HG02642 (cell line): Measurements from ENCODE around the gene EIF5.

ENCODE experiments used
- ATAC-seq: cut with Tn5 transposase; IDR thresholded peaks from one replicate; pipeline ENCODE4 v1.9.1; 2021; ENCODE audit warnings: mild to moderate bottlenecking; ENCODE audit not compliant: unreplicated experiment, poor library complexity

Gene EIF5

GRCh38 chr14:103360548-103360947 is 26.5 kb downstream of the EIF5 start:
- no peak for ATAC-seq

GRCh38 chr14:103361867-103362266 is 27.8 kb downstream of the EIF5 start:
- no peak for ATAC-seq

DNA sequence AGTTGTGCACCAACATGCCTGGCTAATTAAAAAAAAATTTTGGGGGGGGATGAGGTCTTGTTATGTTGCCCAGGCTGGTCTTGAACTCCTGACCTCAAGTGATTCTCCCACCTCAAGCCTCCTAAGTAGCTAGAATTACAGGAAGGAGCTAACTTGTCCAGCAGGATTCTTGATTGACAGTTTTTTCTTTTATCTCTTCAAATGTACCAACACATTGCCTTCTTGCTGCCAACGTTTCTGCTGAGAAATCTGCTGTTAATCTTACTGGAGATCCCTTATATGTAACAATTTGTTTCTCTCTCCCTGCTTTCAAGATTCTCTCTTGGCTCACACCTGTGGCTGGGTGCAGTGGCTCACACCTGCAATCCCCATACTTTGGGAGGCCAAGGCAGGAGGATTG is 28.7 kb downstream of the EIF5 start:
- ATAC-seq: no peak

DNA sequence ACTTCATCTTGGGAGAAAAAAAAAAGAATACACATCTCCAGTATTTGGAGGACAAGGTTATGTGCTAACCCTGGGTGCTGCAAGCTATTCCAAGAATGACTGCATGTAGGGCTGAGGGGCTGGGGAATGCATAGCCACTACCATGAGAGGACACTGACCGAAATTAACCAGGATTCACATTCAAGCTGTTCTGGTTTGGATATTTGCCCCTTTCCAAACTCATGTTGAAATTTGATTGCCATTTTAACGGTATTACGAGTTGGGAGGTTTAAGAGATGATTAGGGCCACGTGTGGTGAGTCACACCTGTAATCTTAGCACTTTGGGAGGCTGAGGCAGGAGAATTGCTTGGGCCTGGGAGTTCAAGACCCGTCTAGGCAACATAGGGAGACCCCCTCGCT is 32.7 kb downstream of the EIF5 start:
- no peak for ATAC-seq

DNA sequence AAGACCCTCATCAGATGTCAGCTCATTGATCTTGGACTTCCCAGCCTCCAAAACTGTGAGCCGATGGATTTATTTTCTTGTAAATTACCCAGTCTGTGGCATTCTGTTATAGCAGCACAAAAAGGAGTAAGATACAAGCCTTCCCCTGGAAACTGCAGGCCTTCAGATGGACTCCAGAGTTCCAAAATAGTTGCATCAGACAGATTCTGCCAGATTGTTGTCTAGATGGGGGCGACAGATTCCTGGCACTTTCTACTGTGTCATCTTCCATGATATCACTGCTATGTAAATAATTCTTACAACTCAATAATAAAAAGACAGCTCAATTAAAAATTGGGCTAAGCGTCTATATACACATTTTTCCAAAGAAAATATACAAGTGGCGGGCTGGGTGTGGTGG is 34.0 kb downstream of the EIF5 start:
- ATAC-seq: no peak

GRCh38 chr14:103370087-103370486 is 36.0 kb downstream of the EIF5 start:
- no peak for ATAC-seq

DNA sequence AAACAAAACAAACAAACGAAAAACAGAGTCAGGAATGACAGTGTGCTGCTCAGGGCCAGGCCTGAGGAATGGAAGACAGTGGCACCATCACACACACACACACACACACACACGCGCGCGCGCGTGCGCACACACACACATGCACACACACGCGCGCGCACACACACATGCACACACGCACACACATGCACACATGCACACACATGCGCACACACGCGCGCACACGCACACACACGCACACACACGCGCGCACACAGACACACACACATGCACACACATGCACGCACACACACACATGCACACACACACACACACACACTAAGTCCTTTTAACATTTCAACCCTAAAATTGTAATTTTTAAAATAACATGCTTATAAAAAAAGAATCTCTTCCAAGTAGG is 38.0 kb downstream of the EIF5 start:
- no peak for ATAC-seq

DNA sequence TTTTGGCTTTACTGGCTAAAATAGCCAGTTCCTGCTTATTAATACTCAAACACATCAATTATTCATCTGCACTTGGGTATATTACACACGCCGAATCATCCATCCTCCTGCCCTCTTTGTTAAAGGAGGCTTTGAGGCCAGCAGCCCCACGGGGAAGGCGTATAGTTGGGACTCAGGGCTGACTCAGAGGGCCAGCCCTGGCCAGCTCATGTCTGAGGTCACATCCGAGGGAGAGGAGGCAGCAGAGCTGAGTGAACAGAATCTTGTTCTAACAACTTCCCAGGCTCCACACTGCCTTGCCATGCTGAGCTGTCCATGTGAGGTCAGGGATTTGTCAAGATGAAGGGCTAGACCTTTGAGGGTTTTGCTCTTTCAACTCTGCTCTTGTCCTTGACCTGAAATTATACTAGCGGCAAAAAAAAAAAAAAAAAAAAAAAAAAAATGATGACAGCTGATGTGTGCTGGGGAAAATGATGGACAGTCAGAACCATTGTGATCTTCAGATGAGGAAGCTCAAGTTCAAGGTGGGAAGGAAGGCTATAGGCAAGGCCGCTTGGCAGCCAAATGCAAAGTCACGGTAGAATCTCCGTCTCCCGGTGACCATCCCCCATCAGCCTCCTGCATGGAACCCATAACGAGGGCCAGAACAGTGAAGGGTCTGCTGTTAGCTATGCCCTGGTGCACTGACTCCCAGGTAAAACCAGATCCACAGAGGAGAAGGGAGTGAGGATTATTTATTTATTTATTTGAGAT is 38.7 kb downstream of the EIF5 start:
- ATAC-seq: no peak

- no peak for ATAC-seq
Measured at GRCh38 chr14:103374121-103374520, 40.1 kb downstream of the EIF5 start.

DNA sequence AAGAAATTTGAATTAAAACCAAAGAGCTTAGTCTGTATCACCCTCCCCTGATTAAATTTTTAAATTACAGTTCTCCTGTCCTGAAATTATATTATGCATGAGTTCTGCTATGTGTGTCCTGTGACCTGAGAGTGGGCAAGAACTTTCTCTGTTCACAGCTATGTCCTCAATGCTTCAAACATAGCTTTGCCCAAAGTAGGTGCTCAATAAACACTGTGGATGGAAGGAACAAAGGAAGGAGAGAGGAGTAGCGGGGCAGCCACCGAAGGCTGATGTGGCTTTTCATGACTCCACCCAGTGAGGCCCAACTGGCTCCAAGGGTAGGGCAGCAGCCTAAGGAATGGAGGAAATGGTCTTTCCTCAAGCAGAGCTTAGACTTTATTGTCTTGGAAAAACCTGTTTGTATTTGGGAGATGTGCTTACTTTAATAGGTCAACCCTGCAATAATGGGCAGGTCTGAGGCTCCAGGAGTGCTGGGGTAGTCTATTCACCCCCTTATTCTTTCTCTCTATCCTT is 43.5 kb downstream of the EIF5 start:
- ATAC-seq: no peak

DNA sequence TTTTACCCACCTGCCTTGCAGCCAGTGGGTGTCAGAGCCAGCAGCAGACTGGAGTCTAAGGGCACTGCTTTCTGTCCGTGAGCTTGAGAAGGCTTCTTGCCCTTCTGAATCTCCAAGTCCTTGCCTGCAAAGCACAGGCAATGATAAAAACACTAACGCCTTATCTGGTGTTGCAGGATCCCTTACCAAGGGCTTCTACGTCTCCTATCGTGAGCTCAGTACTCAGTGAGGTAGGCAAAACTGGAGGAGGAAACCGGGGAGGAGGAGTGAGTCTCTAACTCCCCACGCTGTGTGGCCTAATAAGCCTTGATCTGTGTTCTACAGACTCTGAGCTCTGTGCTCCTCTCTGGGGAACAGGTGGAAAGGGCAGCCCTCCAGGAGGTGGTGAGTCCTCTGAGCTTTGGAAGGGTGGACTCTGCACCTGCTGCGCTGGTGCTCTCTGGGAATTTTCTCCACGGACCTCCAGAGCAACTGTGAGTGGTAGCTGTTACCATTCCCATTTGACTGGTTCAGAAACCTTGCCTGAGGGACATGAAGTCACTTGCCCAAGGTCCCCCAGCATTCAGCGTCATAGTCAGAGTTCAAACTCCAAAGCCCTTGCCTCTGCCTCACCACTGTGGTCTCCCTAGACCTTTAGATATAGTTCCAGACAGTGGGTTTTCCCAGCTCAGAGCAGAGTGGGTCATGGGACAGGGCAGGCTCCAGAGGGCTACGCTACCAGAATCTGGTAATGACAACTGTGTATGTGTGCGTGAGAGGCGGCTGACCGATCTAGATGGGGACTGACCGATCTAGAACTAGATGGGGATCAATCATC is 44.2 kb downstream of the EIF5 start:
- no peak for ATAC-seq

GRCh38 chr14:103380719-103381377 is 46.8 kb downstream of the EIF5 start:
- no peak for ATAC-seq

GRCh38 chr14:103382376-103382775 is 48.3 kb downstream of the EIF5 start:
- no peak for ATAC-seq

- peak; percentile 13 for ATAC-seq
Measured at GRCh38 chr14:103384450-103385151, 50.6 kb downstream of the EIF5 start.

DNA sequence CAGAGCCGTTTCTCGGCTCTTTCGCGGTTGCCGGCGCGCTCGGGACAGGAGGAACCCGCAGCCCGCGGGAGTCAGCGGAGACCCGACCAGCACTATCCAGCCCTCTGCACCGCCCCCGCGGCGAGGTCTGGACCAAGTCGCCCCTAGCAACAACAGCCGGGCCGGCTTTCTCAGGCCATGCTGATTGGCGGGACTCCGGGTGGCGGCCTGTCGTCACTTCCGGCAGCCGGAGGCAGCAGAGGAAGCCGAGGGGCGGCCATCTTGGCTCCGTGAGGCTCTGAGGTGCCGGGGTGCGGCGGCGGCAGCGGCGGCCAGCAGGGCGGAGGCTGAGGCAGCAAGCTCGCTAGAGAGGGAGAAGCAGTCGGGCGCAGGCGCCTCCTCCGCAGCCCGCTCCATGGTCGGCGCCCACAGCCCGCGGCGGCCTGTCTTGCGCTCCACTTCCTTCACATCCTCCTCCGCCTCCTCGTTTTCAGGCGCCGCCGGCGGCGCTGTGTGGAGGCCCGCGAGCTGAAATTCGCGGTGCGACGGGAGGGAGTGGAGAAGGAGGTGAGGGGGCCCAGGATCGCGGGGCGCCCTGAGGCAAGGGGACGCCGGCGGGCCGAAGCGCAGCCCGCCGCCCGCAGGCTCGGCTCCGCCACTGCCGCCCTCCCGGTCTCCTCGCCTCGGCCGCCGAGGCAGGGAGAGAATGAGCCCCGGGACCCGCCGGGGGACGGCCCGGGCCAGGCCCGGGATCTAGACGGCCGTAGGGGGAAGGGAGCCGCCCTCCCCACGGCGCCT is 51.3 kb downstream of the EIF5 start, which contains the start of gene MARK3:
Gene MARK3 (plus strand): TSS at position 264 of the 777 bp plus-strand sequence. CDS start 615 bp downstream, outside the sequence.
- peak; percentile 96 for ATAC-seq

DNA sequence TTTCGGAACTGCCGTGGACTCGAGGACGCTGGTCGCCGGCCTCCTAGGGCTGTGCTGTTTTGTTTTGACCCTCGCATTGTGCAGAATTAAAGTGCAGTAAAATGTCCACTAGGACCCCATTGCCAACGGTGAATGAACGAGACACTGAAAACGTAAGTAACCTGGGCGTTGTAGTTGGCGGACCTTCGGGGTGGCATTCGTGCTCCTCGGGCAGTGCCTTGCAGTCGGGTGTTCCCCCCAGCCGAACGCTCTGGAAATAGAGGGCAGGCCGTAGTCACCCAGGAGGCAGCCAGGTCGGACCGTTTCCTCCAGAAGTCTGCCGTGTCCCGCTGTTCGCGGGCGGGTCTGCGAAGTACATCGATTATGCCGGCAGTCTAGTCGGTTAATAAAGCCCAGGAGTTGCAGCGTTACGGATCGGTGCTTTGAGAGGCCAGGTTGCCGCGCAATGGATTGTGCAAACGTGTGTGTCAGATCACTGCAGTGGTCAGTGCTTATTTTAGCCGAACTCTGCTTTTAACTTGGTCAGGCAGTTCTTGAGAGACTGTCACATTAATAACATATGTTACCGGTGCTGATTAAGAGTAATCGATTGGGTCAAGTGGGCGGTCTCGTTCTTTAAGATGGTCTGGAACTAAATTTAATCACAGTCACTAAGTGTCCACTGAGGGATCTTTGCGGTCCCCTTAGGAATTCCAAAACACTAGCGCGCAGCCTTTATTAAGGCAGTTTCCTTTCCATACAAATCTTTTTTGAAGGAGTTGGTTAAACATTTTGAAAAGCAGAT is 52.1 kb downstream of the EIF5 start:
- peak; percentile 5 for ATAC-seq

GRCh38 chr14:103386713-103387329 is 52.8 kb downstream of the EIF5 start:
- ATAC-seq: no peak

DNA sequence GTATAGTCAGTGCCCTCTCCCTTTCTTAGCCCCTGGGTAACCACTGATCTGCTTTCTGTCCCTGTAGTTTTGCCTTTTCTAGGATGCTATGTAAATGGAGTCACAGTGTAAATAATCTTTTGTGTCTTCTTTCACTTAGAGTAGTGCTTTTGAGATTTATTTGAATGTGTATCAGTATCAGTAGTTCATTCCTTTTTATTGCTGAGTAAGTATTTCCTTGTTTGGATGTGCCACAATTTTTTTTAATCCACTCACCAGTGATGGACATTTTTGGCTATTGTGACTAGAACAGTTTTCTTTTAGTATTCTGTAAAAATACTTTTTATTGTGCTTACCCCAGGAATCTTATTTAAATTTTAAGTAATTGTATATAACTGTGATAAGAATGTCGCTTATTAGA is 54.6 kb downstream of the EIF5 start:
- ATAC-seq: no peak
